Measurements from ENCODE around the gene MYO5B.
"Not testable (repeated sequence)": the region's sequence is repeated elsewhere in the genome, so short reads cannot be mapped to it uniquely, and the experiment has no call there.

Gene MYO5B

DNA sequence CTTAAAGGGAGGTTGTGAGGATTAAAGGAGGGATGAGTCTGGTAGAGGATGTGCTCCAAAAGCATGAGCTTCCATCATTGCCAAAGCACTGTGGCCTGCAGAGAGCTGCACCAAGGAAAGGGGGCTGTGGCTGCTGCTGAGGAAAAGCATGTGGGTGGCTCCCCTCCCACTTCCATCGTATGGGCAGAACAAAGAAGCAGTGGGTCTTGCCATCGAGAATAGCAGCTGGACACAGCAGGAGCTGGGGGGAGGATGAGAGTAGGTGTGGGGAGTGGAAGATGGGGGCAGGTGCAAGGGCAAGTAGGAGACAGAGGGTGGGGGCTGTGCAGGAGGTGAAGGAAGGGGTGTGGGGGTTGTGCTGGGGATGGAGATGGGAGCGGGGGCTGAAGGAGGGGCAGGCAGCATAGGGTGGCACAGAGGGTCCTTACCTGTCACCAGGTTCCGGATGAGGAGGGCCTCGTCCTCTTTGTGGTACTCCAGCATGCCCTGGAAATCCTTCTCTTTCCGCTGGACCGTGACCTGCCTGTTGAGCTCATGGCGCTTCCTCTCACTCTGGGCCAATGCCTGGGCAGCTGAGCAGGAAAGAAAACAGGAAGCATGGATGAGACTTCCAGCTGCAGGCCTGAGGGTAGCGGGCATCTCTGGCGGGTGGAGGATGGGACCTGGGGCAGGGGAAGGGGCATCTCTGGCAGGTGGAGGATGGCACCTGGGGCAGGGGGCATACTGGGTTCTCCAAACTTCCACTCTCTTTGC, 348.1 kb downstream of the MYO5B start:
- no peak for DNase-seq

DNA sequence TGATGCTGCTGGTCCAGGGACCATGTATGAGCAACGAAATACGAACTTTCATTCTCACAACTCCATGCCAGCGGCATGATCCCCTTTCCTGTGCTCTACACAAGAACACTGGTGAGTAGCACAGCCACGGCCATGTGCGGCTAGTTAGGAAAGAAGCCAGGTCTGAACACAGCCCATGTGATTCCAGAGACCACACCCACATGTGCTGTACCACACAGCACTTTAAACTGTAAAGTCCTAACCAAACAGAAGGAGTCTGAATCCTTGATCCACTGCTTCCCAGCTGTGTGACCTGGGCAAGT, 348.6 kb downstream of the MYO5B start:
- DNase-seq, result no peak

DNA sequence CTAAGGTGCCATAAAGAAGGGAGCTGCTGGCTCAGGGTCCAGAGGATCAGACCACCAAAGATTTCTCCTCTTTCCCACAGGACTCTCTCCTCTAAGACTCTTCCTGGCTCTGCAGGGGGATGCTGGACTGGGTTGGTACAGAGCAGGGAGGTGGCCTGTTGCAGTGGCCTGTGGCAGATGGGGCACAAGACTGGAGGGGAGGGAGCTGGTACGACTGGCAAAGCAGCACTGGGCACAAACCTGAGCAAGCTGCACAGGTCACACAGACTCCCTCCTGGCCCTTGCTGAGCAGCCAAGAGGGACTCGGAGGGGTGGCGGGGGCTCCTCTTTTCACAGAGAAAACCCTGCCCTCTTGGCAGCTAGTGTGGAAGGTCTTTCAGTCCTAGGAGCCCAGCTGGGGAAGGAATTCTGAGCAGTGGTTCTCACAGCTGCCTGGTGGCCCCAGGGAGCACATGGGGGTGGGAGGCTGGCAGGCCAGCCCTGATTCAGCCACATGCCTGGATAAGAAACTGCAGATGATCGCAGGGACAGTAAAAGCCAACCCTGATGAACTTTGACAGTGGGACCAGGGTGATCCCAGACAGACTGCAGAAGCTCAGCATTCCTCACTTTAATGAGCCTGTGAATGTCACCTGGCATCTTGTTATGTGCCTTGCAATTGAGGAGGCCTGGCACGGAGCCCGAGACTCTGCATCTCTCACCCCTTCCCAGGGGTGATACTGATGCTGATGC, 349.2 kb downstream of the MYO5B start:
- no peak for DNase-seq

- no peak for DNase-seq
Observed at GRCh38 chr18:49844903-49845302, 350.0 kb downstream of the MYO5B start.

DNA sequence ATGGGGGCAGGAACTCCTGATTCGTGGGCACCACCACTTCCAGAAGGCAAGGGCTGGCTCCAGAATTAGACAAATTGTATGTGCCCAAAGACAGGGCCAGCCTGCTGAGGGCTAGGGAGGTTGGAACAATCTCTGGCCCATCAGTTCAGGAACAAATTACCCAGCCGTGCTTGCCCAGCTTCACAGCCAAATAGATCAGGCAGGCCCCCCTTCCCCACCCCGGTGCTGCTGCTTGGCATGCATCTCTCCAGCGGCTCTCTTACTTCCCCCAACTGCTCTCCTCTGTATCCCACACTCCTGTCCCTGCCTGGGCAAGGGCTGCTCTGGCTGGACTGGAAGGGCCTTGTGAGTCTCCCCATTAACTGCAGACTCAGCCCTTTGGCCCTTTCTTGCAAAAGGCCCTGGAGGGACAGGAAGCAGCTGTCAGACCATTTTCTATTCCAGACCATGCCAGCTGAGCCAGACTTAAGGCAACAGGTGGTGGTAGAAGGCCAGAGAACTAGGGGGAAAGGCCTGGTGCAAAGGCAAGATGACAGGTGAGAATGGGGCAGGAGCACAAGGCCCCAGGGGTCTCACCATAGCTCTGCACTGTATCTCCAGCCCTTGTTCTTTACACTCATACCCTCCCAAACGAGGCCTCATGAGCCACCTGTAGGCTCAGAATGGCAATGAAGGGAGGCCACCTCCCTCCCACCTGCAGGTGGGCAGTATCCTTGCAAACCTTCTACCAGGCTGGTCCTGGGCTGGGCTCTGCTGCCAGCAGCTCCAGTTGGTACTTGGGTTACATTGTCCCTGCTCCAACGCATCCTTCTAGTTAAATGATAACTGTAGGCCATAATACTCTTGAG, 350.9 kb downstream of the MYO5B start:
- DNase-seq, result no peak

DNA sequence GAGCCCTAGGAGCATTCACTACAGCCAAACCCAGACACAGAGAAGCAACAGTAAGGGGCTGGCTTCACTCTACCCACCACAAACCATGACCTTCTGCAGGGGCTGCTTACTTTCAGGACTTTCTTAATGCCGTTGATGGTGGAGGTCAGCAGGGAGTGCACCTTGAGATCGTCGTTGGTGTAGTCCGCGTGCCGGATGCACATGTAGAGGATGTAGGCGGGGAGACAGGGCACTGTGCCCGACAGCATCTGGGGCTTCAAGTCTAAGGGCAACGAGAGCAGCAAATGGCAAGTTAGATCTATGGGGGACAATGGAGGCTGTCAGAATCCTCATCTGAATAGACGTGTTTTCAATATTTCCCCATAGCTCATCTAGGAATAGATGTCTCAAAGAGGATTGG, 351.8 kb downstream of the MYO5B start:
- DNase-seq, result no peak

- DNase-seq, result no peak
Observed at GRCh38 chr18:49842656-49843055, 352.3 kb downstream of the MYO5B start.

DNA sequence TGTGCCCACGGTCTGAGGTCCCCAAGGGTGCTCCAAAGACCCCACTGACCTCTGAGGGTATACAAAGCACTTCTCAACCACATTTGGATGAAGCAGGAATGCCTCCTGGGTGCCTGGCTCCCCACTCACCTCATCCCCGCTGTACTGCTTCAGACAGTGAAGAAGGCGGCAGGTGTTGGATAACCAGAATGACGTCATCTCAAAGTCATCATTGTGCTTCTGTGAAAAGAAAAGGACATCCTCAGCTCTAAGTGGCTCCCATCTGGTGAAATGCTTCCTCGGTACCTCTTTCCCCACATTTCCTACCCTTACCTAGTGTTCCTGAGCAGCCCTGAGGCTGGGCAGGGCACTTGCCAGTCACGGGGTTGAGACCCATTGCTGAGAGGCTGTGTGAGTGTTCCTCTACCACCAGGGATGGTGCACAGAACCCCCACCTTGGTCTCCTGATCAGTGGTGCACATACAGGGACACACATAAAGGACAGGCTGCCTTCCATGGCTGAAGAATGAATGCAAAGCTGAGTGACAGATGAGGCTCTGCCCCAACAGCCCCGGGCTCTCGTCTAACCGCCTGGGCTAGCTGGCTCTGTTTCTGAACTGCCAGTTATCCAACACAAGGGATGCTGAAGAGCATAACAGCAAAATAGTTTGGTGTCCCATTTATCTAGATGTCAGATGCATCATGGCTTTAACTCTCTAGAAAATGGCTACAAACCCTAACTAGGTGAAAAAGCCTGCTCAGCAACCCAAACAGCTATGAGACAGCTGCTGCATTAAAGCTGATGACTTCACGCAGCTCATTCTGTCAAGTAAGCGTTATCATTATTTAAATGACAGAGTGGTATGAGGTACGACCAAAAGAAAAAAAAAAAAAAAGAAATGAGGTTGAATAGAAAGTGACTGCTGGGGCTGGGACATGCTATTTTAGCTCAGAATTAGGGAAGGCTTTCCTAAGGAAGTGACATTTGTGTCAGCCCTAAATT, 353.4 kb downstream of the MYO5B start:
- no peak for DNase-seq

DNA sequence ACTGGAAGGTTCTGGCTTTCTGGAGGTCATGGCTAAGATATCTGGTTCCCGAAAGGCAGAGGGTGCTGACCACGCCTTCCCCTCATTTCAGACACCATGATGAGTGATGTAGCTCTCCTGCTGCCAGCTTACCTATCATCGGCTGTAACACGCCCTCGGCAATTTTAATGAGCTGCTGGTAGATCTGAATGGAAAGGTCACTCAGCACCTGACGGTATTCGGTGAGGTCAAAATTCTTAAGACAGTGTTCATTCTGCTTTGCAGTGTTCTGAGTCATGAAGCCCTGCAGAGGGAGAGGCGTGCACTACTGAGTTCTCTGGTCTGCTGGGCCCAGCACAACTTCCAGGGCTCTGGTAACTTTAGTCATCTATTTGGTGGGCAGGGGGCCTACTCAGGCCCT, 355.9 kb downstream of the MYO5B start:
- no peak for DNase-seq

- no peak for DNase-seq
Observed at GRCh38 chr18:49838381-49838780, 356.6 kb downstream of the MYO5B start.

GRCh38 chr18:49837889-49838288, 357.1 kb downstream of the MYO5B start:
- no peak for DNase-seq

GRCh38 chr18:49837316-49837835, 357.6 kb downstream of the MYO5B start:
- not testable (repeated sequence) for DNase-seq

DNA sequence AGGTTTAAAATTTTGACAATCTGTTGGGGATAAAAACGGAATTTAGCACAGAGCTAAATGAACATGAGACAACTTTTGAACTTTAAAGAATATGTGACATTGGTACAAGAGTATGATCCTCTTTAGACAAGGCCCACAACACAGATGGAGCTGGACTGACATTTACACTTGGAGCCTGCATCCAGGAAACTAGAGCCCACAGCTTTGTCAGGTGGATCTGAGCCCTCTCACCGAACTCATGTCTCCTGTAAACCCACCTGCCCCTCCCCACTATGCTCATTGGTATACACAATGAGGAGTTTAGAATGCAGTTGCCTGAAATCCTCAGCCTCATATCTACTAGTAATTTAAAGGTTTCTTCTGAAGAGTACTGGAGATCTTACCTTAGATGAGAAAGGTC, 359.5 kb downstream of the MYO5B start:
- DNase-seq, result no peak

GRCh38 chr18:49834258-49834657, 360.7 kb downstream of the MYO5B start:
- no peak for DNase-seq

- no peak for DNase-seq
Observed at GRCh38 chr18:49833814-49834213, 361.1 kb downstream of the MYO5B start.

DNA sequence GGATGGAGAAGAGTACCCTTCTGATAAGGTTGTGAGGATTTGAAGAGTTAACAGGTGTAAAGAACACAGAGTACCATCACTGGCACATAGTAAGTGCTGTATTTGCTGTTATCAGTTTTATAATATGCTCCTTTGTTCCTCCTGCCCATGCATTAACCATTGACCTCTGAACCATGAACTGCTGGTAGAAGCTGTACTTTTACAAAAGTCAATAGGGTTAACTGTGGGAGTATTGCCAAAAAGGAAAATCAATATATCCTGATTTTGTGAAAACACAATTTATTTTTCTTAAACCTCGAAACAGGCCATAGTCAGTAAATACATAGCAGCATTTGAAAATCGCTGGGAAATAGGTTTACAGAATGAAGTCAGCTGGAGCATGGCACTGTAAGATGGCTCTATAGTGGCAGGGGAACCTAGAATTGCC, 362.7 kb downstream of the MYO5B start:
- DNase-seq, result no peak

DNA sequence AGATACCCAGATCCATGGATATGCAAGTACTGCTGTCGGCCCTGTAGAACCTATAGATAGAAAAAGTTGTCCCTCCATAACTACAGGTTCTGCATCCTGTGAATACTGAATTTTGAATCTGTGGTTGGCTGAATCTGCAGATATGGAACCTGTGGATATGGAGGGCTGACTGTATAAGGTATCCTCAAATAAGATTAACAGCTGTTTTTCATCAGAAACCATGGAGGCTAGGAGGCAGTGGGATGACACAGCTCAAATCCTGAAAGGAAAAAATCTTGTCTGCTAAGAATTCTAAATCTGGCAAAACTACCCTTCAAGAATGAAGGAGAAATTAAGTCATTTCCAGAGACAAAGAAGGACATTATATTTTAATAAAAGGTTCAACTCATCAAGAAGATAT, 367.0 kb downstream of the MYO5B start:
- no peak for DNase-seq

- peak; percentile 24 for DNase-seq
Observed at GRCh38 chr18:49819823-49820671, 374.9 kb downstream of the MYO5B start.

- no peak for DNase-seq
Observed at GRCh38 chr18:49819071-49819662, 375.8 kb downstream of the MYO5B start.

DNA sequence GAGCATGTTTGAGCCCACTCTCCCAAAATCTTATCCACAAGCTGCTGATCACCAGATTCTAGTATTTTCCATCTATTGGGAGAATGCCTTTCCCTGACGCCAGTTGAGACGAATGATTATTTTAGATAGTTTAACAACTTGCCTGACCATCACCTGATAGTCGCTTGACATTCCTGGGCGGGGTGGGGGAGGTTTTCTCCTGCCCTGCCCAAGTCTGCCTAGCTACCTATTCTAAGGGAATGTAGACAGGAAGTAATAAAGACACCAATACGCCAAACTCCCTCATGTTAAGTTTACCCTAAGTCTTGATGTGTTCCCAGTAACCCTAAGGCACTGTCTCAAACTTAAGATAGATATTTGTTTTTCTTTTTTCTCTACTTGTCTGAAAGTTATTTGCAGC, 377.0 kb downstream of the MYO5B start:
- no peak for DNase-seq

DNA sequence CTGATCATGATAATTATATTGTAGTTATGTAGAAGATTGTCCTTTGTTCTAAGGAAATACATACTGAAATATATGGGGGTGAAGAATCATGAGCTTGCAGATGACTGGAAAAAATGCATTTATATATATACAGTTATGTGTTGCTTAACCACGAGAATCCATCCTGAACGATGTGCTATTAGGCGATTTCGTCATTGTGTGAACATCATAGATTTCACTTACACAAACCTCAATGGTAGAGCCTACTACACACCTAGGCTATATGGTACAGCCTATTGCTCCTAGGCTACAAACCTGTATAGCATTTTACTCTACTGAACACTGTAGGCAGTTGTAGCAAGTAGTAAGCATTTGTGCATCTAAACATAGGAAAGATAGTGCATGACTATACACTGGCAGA, 379.0 kb downstream of the MYO5B start:
- no peak for DNase-seq

Data from stimulated activated CD4-positive, alpha-beta T cell treated with anti-CD3 and anti-CD28 coated beads, Interleukin-1b, Interleukin-23, amount 100 ng/mL, for 48 hours (primary cell).